IPS-NIHi11 (cell line): ENCODE data around the gene POTEG.
"Not testable (repeated sequence)": the region's sequence is repeated elsewhere in the genome, so short reads cannot be mapped to it uniquely, and the experiment has no call there.

Experiments used
- DNase-seq: peaks from one replicate; pipeline ENCODE4 v3.0.0; 2012; ENCODE audit warnings: mixed read lengths, low spot score

The POTEG gene

DNA sequence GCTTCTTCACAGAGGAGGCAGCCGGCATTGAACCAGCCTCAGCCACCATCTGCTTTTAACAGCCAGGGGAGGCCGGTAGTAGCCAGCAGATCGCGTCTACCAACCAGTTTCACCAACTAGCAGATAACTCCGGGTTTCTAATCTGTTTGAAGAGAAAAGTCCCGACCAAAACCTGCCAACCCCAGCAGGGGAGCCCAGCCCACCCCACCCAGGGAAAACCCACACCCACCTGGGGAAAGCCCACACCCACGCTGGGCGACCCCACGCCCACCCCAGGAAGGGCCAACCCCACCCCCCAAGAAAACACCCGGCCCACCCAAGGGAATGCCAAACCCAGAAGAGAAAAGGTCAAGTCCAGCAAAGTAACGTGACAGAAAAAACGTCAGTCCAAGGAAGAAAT, at the start of gene POTEG:
Gene POTEG, minus strand, starts transcription at position 101 of the 400 bp plus-strand sequence. Its CDS starts 52 bp downstream, at position 49.
- not testable (repeated sequence) for DNase-seq

DNA sequence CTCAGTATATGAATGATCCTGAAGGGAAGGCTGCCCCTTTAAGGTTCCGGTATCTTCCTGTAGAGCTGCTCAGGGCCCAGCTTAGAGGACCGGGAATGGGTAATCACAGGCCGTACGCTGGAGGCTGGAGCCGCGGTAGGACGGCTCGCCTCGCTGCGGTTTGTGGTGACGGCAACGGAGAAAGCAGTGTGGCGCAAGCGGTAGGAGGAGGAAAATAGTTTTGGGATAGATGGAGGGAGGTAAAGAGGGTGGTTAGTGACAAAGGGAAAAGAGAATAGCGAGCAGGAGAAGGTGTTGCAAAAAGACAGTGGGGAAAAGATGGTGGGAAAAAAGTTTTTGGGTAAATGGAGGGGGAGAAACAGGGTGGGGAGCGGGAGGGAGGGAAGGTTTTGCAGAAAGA, 48.0 kb upstream of the POTEG start:
- not testable (repeated sequence) for DNase-seq

DNA sequence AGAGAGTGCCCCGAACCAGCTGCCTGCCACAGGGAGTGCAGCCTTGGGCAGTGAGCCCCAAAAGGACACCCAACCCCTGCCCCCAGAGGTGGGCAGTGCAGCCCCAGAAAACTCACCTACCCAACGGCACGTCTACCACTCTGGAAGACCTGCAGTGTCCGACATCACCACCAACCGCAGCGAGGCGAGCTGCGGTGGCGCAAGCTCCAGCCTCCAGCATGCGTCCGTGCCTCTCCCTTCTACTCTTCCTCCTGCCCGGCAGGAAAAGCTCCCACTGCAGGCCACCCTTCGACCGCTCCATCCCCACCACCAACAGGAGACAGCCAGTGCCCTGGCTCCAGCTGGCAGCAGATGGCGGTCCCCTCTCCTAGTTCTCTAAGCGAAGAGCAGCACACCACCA, 47.3 kb upstream of the POTEG start:
- not testable (repeated sequence) for DNase-seq

DNA sequence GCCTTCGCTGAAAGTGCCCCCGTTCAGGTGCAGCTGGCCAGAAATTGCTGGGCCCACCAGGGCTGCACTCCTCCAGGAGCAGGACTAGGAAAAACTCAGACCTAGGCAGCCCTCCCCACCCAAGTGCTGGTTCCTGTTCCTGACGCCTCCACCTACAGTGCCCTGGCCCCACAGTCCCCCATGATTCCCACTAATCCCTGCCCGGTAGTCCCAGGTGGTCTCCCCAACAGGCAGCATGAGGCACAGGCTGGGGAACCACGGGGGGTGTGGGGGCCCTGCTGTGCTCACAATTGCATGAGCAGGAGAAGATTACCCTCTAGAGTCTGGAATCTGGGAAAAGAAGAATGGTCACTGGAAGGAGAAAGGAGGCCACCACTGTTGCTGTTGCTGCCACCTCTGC, 46.4 kb upstream of the POTEG start:
- not testable (repeated sequence) for DNase-seq

DNA sequence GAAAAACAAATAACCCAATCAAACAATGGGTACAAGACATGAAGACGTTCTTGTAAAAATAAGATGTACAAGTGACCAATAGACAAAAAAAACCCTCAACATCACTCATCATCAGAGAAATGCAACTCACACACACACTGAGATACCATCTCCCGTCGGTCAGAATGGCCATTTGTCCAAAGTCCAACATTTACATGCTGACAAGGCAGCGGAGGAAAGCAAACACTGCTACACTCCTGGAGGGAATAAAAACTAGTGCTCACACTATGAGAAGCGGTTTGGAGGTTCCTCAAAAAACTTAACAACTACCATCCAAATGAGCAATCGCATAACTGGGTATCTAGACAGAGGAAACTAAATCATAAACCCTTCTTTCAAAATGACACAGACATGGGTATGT, 11.6 kb upstream of the POTEG start:
- not testable (repeated sequence) for DNase-seq

DNA sequence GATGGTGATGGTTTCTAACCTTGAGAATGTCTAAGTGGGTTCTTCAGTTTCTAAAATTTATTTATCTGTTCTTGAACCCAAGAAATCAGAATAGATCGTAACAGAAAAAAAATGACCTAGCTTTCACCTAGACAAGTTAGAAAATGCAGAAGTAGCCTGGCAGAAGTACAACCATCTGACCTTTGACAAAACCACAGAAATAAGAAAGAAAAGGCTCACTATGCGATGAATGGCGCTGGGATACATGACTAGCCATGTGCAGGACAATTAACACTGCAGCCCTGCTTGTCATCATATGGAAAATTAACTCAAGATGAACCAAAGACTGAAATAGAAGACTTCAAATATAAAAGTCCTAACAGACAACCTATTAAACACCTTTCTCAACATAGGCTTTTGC, 5.7 kb upstream of the POTEG start:
- DNase-seq = not testable (repeated sequence)

DNA sequence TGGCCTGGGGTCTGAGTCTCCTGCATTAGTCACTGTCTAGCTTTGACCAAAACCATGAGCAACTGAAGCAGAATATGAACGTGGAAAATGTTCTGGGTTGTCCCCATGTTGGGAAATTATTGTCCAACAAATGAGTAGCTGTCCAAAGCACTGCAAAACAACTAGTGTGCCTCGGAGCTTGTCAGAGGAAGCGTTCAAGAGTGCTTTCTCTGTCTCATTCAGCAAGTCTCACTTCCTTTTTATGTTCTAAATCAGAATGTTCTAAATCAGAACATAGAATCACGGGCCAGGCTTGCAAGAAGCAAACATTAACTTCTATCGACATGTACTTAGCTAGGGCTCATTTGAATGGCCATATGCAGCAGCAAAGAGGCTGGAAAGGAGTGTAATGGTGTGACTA, 5.1 kb upstream of the POTEG start:
- DNase-seq = not testable (repeated sequence)

DNA sequence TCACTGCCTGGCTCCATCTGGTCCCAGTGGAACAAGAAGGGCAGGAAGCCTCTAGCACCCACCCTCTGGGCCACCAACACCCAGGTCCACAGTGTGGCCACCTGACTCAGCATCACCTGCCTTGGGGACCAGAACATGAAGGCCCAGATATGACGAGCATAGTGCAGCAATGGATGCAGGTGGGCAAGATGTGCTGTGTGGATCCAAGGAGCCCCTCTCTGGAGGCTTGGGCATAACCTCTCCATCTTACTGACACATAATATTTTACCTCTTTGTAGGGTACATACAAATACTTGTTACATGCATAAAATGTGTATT, 2.9 kb upstream of the POTEG start:
- DNase-seq = not testable (repeated sequence)

DNA sequence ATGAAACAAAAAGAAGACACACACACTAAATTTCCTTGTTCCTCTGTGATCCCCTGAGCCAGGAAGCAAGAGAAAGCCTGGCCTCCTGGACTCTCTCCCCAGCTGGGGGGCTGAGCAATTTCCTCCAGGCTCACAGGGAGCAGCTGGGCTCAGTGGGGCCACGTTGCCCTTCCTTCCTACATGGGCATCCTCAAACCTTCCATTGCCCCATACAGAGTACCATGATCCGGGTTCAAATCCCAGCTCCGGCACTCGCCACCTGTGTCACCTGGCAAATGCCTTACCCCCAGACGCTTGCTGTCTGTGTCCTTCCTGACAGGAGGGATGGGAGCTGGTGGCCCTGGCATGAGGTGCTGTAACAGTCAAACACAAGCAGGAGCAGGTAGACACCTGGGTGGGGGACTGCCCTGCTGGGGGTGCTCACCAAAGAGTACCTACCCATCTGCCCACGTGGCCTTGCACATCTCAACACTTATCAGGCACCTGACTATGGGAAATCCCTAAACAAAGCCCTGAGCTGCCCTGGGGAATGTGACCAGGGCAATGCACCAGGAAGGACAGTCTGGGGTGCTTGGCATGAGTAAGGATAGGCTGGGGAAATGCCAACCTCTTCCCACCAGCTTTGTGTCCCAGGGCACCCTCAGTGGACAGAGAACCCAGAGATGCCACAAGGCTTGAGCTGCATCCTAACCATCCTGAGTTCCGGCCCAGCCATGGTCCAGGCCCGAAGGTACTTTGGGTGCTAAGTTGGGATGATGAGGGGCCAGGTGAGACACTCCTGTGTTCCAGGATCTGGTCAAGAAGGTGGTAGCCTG, 2.4 kb upstream of the POTEG start:
- not testable (repeated sequence) for DNase-seq

DNA sequence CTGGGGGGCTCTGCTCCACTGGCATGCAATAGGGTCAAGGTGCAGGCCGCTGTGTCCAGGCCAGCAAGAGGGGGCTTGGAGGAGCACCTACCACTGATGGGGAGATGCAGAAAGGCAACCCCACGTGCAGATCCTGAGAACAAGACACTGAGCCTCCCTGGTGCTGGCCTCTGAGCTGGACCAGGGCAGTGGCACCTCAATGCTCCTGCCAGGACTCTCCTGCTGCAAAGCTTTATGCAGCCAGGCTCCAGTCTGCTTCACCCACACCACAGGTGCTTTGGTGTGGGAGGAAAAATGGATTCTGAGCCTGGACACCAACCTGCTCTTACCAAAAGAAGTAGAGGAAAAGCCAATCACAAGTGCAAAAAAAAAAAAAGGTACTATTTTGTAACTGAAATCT, 1.7 kb upstream of the POTEG start:
- DNase-seq = not testable (repeated sequence)

DNA sequence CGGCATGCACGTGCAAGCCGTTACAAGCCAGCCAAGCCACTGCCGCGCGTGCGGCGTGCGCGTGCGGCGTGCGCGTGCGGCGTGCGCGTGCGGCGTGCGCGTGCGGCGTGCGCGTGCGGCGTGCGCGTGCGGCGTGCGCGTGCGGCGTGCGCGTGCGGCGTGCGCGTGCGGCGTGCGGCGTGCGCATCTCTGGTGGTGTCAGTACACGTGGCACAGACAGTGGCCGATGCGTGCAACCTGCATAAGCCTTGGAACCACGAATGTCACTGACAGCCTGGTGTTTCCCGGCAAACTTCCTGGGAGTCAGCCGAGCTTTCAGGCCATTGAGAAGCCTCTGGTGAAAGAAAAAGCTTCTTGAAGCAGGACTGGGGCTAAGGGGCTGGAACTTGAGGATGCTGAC, 750 bp upstream of the POTEG start:
- DNase-seq = not testable (repeated sequence)

DNA sequence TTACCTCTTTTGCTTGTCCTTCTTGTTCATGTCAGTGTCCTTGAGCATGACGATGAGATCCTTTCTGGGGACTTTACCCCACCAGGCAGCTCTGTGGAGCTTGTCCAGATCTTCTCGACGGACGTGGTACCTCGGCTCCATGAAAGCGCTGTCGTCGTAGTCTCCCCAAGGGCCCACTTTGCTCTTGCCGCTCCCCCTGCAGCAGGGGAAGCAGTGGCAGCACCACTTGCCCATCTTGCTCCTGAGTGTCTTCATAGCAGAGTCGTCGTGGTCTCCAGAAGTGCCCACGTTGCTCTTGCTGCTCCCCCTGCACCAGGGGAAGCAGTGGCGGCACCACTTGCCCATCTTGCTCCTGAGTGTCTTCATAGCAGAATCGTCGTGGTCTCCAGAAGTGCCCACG, 376 bp downstream of the POTEG start:
- not testable (repeated sequence) for DNase-seq

DNA sequence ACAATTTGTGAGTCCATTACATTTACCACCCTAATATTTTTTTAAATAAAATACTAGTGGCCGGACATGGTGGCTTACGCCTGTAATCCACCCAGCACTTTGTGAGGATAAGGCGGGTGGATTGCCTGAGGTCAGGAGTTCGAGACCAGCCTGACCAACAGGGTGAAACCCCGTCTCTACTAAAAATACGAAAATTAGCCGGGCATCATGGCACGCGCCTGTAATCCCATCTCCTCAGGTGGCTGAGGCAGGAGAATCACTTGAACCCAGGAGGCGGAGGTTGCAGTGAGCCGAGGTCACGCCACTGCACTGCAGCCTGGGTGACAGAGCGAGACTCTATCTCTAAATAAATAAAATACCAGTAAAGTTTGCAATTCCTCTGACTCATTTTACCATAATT, 25.6 kb downstream of the POTEG start:
- DNase-seq = not testable (repeated sequence)

DNA sequence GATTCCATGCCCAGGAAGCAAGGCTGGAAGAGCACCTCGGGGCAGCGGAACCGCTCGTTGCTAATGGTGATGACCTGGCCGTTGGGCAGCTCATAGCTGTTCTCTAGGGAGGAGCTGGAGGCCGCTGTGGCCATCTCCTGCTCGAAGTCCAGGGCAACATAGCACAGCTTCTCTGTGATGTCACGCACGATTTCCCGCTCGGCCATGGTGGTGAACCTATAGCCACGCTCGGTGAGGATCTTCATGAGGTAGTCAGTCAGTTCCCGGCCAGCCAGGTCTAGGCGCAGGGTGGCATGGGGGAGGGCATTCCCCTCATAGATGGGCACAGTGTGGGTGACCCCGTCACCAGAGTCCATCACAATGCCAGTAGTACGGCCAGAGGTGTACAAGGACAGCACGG, 32.0 kb downstream of the POTEG start:
- DNase-seq = not testable (repeated sequence)

DNA sequence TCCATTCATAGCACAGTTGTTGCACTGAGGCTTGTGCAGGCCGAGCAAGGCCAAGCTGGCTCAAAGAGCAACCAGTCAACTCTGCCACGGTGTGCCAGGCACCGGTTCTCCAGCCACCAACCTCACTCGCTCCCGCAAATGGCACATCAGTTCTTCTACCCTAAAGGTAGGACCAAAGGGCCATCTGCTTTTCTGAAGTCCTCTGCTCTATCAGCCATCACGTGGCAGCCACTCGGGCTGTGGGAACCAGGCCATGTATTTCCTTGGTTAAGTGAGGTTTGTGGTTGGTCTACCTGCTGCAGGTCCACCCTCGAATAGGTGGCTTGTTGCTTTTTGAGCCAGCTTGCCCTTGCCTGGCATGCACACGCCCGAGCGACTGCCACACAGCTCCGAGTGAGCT, 39.4 kb downstream of the POTEG start:
- DNase-seq = not testable (repeated sequence)

DNA sequence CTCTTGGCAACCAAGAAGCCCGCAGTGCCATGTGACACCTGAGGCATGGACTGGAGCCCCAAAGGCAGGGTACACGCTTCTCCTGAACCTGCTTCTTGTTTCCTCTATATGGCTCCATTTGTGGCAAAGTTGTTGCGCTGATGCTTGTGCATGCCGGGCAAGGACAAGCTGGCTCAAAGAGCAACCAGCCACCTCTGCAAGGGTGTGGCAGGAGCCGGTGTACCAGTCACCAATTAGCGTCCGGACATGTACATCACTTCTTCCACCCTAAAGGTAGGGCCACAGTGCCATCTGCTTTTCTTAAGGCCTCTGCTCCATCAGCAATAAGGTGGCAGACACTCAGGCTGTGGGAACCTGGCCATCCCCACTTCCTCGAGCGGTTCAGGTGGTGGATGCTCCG, 43.9 kb downstream of the POTEG start:
- not testable (repeated sequence) for DNase-seq

DNA sequence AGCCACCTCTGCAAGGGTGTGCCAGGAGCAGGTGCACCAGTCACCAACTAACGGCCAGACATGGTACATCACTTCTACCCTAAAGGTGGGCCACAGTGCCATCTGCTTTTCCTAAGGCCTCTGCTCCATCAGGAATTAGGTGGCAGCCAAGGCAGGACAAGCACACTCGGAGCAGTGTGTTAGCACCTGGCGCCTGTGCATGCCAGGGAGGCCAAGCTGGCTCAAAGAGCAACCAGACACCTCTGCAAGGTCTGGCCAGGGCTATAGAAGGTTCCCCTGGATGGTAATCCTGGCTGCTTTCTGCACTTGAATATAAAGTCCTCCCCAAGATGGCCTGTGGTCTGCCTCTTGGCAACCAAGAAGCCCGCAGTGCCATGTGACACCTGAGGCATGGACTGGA, 45.4 kb downstream of the POTEG start:
- not testable (repeated sequence) for DNase-seq

DNA sequence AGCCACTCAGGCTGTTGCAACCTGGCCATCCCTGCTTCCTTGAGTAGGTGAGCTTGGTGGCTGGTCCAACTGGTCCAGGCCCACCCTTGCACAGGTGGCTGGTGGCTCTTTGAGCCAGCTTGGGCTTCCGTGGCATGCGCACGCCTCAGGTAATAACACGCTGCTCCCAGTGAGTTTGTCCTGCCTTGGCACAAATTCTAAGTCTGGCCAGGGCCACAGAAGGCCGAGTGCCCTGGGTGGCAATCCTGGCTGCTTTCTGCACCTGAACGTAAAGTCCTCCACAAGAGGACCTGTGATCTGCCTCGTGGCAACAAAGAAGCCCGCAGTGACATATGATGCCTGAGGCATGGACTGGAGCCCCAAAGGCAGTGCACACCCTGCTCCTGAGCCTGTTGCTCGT, 47.1 kb downstream of the POTEG start:
- DNase-seq = not testable (repeated sequence)

DNA sequence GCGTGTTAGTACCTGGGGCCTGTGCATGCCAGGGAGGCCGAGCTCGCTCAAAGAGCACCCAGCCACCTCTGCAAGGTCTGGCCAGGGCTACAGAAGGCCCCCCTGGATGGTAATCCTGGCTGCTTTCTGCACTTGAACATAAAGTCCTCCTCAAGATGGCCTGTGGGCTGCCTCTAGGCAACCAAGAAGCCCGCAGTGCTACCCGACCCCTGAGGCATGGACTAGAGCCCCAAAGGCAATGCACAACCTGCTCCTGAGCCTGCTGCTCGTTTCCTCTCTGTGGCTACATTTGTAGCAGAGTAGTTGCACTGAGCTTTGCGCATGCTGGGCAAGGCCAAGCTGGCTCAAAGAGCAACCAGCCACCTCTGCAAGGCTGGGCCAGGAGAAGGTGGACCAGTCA, 47.8 kb downstream of the POTEG start:
- DNase-seq = not testable (repeated sequence)

DNA sequence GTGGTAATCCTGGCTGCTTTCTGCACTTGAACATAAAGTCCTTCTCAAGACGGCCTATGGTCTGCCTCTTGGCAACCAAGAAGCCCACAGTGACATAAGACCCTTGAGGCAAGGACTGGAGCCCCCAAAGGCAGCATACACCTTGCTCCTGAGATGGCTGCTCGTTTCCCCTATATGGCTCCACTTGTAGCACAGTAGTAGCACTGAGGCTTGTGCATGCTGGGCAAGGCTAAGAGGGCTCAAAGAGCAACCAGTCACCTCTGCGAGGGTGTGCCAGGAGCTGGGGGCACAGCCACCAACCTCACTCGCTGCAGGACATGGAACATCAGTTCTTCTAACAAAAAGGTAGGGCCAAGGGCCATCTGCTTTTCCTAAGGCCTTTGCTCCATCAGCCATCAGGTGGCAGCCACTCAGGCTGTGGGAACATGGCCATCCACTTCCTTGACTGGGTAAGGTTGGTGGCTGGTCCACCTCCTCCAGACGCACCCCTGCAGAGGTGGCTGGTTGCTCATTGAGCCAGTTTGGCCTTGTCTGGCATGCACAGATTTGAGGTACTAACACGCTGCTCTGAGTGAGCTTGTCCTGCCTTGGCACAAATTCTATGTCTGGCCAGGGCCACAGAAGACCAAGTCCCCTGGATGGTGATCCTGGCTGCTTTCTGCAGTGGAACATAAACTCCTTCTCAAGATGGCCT, 49.9 kb downstream of the POTEG start:
- not testable (repeated sequence) for DNase-seq

DNA sequence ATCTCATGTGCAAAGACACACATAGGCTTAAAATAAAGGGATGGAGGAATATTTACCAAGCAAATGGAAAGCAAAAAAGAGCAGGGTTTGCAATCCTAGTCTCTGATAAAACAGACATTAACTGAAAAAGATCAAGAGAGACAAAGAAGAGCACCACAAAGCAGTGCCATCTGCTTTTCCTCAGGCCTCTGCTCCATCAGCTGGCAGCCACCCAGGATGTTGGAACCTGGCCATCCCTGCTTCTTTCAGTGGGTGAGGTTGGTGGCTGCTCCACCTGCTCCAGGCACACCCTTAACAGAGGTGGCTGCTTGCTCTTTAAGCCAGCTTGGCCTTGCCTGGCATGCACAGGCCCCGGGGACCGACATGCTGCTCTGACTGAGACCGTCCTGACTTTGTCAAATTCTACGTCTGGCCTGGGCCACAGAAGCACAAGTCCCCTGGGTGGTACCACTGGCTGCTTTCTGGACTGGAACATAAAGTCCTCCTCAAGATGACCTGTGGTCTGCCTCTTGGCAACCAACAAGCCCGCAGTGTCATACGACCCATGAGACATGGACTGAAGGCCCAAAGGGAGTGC, 51.0 kb downstream of the POTEG start:
- DNase-seq = not testable (repeated sequence)

DNA sequence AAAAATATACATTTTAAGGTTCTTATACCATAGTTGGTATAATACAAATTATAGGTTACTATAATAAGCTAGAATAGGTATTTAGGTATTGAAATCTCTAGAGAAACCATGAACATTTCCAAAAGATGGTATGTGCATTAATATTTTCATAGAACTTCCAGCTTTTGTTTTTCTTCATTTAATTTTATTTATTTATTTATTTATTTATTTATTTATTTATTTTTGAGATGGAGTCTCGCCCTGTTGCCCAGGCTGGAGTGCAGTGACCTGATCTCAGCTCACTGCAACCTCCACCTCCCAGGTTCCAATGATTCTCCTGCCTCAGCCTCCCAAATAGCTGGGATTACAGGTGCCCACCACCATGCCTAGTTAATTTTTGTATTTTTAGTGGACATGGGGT, 54.0 kb downstream of the POTEG start:
- not testable (repeated sequence) for DNase-seq

DNA sequence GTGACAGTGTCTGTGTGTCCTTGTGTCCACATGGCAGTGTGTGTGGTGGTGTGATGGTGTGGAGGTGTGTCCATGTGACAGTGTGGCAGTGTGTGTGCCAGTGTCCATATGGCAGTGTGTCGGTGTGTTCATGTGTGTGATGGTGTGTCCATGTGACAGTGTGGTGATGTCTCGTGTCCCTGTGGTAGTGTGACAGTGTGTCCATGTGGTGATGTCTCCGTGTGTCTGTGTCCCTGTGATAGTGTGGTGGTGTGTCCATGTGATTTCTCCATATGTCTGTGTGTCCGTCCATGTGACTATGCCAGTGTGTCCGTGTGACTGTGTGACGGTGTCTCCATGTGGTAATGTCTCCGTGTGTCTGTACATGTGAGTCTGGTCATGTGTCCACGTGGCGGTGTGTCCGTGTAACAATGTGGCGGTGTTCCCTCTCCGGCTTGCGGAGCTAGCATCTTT, 59.7 kb downstream of the POTEG start:
- DNase-seq = not testable (repeated sequence)
